NB4 (cell line): ENCODE results near the gene DPF3.

Experiments
- POLR2A ChIP-seq: IDR thresholded peaks from 2 replicates; pipeline ENCODE4 v1.6.1; 2011; ENCODE audit warnings: mild to moderate bottlenecking; ENCODE audit not compliant: insufficient read length; ENCODE audit errors: extremely low read depth
- TF ChIP-seq, protein P1 (sequence below): IDR thresholded peaks from one replicate; pipeline ENCODE4 v1.5.1; 2012; ENCODE audit warnings: low read depth, low read length
- TF ChIP-seq, protein P2 (sequence below): IDR thresholded peaks from 2 replicates; pipeline ENCODE4 v1.6.1; 2011; ENCODE audit warnings: low read depth, low read length

DNA sequence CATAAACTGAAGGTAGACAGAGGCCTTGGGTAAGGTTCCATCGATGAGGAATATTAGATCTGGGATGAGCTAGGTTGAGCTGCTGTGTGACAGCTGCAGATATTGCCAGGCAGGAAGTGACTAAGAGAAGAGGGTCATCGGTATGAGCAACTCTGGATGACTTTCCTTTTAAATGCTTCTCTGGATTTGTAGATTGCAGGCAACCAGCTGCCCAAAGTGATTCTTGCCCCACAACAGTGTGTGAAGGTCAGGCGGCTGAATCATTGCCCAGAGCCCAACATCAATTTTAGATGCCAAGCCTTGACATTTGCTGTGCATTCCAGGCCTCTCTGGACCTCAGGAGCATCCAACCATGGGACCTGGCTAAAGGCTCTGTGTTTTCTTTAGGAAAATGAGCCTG lies 255.9 kb downstream of the DPF3 start:
- TF ChIP-seq, protein P1, sequence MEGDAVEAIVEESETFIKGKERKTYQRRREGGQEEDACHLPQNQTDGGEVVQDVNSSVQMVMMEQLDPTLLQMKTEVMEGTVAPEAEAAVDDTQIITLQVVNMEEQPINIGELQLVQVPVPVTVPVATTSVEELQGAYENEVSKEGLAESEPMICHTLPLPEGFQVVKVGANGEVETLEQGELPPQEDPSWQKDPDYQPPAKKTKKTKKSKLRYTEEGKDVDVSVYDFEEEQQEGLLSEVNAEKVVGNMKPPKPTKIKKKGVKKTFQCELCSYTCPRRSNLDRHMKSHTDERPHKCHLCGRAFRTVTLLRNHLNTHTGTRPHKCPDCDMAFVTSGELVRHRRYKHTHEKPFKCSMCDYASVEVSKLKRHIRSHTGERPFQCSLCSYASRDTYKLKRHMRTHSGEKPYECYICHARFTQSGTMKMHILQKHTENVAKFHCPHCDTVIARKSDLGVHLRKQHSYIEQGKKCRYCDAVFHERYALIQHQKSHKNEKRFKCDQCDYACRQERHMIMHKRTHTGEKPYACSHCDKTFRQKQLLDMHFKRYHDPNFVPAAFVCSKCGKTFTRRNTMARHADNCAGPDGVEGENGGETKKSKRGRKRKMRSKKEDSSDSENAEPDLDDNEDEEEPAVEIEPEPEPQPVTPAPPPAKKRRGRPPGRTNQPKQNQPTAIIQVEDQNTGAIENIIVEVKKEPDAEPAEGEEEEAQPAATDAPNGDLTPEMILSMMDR: no peak
- TF ChIP-seq, protein P2, sequence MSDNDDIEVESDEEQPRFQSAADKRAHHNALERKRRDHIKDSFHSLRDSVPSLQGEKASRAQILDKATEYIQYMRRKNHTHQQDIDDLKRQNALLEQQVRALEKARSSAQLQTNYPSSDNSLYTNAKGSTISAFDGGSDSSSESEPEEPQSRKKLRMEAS: no peak
- TF ChIP-seq POLR2A: no peak
